KG1 (cell line): ENCODE data around the gene PRKAA2.
A peak's percentile ranks its signal among the peaks of the same experiment; 100 is the strongest.

Experiments
- DNase-seq: peaks from one replicate; lab custom pipeline; 2025; lab: John Stamatoyannopoulos, UW

Gene PRKAA2

GRCh38 chr1:56654126-56654923, 9.2 kb downstream of the PRKAA2 start:
- no peak for DNase-seq

GRCh38 chr1:56655991-56656613, 11.0 kb downstream of the PRKAA2 start:
- no peak for DNase-seq

- no peak for DNase-seq
These were observed 13.1 kb downstream of the PRKAA2 start for GRCh38 chr1:56658254-56658653.

GRCh38 chr1:56660293-56660692, 15.2 kb downstream of the PRKAA2 start:
- DNase-seq = no peak

GRCh38 chr1:56663846-56664245, 18.7 kb downstream of the PRKAA2 start:
- no peak for DNase-seq

- no peak for DNase-seq
These were observed 20.3 kb downstream of the PRKAA2 start for GRCh38 chr1:56665384-56665783.

GRCh38 chr1:56666112-56666608, 21.0 kb downstream of the PRKAA2 start:
- no peak for DNase-seq

GRCh38 chr1:56670350-56670749, 25.2 kb downstream of the PRKAA2 start:
- no peak for DNase-seq

- no peak for DNase-seq
These were observed 26.0 kb downstream of the PRKAA2 start for GRCh38 chr1:56671085-56671484.

GRCh38 chr1:56671542-56671941, 26.4 kb downstream of the PRKAA2 start:
- no peak for DNase-seq

GRCh38 chr1:56672579-56672978, 27.5 kb downstream of the PRKAA2 start:
- no peak for DNase-seq

GRCh38 chr1:56675763-56676162, 30.6 kb downstream of the PRKAA2 start:
- DNase-seq = no peak

GRCh38 chr1:56676571-56677035, 31.5 kb downstream of the PRKAA2 start:
- DNase-seq = no peak

- DNase-seq = no peak
These were observed 38.5 kb downstream of the PRKAA2 start for GRCh38 chr1:56683569-56683968.

- DNase-seq = no peak
These were observed 41.1 kb downstream of the PRKAA2 start for GRCh38 chr1:56686169-56686568.

- no peak for DNase-seq
These were observed 43.5 kb downstream of the PRKAA2 start for GRCh38 chr1:56688522-56689026.

- no peak for DNase-seq
These were observed 51.5 kb downstream of the PRKAA2 start for GRCh38 chr1:56696663-56697062.

- DNase-seq = no peak
These were observed 58.6 kb downstream of the PRKAA2 start for GRCh38 chr1:56703747-56704146.

- no peak for DNase-seq
These were observed 62.3 kb downstream of the PRKAA2 start for GRCh38 chr1:56707379-56707778.

GRCh38 chr1:56709269-56709880, 64.3 kb downstream of the PRKAA2 start:
- DNase-seq = peak; percentile 26

GRCh38 chr1:56709995-56710394, 64.9 kb downstream of the PRKAA2 start:
- DNase-seq = no peak

- no peak for DNase-seq
These were observed 65.5 kb downstream of the PRKAA2 start for GRCh38 chr1:56710646-56711045.

GRCh38 chr1:56712150-56712549, 67.0 kb downstream of the PRKAA2 start:
- DNase-seq = no peak
